ENCODE data around the gene ZNF770.

The ZNF770 gene

DNA sequence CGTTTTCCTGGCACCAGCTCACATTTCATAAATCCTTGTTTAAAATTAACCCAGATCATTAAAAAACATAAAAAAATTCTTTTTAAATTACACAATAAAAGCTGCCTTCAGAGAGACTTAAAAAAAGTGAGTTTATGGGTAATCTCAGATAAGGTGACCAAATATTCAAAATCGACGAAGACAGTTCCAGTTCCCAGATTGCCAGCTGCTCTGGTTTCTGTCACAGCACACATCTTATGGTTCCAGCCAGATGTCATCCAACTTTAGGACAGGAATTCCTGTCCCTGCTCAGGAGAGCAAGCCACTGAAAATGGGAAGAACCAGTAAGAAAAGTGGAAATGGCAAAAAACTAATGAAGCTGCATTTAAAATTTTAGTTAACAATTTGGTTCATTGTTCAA is 15.8 kb upstream of the ZNF770 start:
- Histone ChIP-seq H3K9me3 (ENCODE audit: severe bottlenecking) (no peaks in the 10 kb centered on the region), H3K4me3 (ENCODE audit: severe bottlenecking) (no peak overlapping the region), H3K4me1 (ENCODE audit: insufficient read depth, poor library complexity, severe bottlenecking) (peaks cover 5% of the 10 kb centered on the region), H3K36me3 (ENCODE audit: low read depth) (no peaks in the 10 kb centered on the region), H3K27me3 (ENCODE audit: insufficient read depth, poor library complexity, severe bottlenecking) (no peaks in the 10 kb centered on the region), H3K27ac (ENCODE audit: poor library complexity, severe bottlenecking) (no peak overlapping the region)
- TF ChIP-seq, protein P1, sequence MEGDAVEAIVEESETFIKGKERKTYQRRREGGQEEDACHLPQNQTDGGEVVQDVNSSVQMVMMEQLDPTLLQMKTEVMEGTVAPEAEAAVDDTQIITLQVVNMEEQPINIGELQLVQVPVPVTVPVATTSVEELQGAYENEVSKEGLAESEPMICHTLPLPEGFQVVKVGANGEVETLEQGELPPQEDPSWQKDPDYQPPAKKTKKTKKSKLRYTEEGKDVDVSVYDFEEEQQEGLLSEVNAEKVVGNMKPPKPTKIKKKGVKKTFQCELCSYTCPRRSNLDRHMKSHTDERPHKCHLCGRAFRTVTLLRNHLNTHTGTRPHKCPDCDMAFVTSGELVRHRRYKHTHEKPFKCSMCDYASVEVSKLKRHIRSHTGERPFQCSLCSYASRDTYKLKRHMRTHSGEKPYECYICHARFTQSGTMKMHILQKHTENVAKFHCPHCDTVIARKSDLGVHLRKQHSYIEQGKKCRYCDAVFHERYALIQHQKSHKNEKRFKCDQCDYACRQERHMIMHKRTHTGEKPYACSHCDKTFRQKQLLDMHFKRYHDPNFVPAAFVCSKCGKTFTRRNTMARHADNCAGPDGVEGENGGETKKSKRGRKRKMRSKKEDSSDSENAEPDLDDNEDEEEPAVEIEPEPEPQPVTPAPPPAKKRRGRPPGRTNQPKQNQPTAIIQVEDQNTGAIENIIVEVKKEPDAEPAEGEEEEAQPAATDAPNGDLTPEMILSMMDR (IDR thresholded peaks at IDR 0.05; ENCODE audit: poor library complexity, severe bottlenecking) = no peak
- DNase-seq (ENCODE audit: low spot score) (no peak), ATAC-seq (ENCODE audit: low read depth) (no peak)

DNA sequence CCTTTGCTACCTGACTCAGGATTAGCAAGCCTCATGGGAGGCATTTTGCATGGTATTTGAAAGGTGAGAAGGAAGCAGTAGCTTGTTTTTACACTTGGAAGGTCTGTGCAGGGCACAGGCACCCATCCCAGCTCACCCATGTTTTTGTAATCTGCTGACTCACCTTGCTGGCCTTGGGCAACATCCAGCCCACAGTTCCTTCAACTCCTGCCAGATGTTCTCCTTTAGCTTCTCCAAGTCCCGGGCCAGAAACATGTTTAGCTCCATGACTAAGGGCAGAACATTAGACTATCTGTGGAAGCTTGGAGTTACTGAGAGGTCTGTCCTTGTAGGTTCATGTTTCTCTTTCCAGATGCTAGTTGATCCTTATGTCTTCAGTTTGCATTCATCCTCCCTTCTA is 12.4 kb upstream of the ZNF770 start:
- Histone ChIP-seq H3K36me3 (ENCODE audit: low read depth) (no peaks in the 10 kb centered on the region), H3K4me3 (ENCODE audit: severe bottlenecking) (no peak overlapping the region), H3K4me1 (ENCODE audit: insufficient read depth, poor library complexity, severe bottlenecking) (peaks cover 5% of the 10 kb centered on the region), H3K27me3 (ENCODE audit: insufficient read depth, poor library complexity, severe bottlenecking) (no peaks in the 10 kb centered on the region), H3K27ac (ENCODE audit: poor library complexity, severe bottlenecking) (peak overlapping the region; percentile 66), H3K9me3 (ENCODE audit: severe bottlenecking) (no peaks in the 10 kb centered on the region)
- ATAC-seq (ENCODE audit: low read depth) (peak; percentile 98), DNase-seq (ENCODE audit: low spot score) (peak; percentile 94)
- TF ChIP-seq, protein P1 (IDR thresholded peaks at IDR 0.05; ENCODE audit: poor library complexity, severe bottlenecking) = no peak

DNA sequence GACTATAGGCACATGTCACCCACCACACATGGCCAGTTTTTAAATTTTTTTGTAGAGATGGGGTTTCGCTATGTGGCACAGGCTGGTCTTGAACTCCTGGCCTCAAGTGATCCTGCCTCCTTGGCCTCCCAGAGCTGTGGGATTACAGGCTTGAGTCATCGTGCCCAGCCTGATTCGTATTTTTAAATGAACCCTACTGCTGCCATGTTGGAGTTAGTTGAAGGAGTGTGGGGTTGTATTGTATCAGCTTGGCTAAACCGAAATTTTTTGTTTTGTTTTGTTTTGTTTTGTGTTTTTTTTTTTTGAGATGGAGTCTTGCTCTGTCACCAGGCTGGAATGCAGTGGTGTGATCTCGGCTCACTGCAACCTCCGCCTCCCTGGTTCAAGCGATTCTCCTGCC is 11.8 kb upstream of the ZNF770 start:
- Histone ChIP-seq H3K4me3 (ENCODE audit: severe bottlenecking) (no peak overlapping the region), H3K4me1 (ENCODE audit: insufficient read depth, poor library complexity, severe bottlenecking) (peaks cover 7% of the 10 kb centered on the region), H3K27ac (ENCODE audit: poor library complexity, severe bottlenecking) (peak overlapping the region; percentile 66), H3K9me3 (ENCODE audit: severe bottlenecking) (no peaks in the 10 kb centered on the region), H3K36me3 (ENCODE audit: low read depth) (no peaks in the 10 kb centered on the region), H3K27me3 (ENCODE audit: insufficient read depth, poor library complexity, severe bottlenecking) (no peaks in the 10 kb centered on the region)
- DNase-seq (ENCODE audit: low spot score) = no peak
- ATAC-seq (ENCODE audit: low read depth) = no peak
- TF ChIP-seq, protein P1 (IDR thresholded peaks at IDR 0.05; ENCODE audit: poor library complexity, severe bottlenecking) = no peak

DNA sequence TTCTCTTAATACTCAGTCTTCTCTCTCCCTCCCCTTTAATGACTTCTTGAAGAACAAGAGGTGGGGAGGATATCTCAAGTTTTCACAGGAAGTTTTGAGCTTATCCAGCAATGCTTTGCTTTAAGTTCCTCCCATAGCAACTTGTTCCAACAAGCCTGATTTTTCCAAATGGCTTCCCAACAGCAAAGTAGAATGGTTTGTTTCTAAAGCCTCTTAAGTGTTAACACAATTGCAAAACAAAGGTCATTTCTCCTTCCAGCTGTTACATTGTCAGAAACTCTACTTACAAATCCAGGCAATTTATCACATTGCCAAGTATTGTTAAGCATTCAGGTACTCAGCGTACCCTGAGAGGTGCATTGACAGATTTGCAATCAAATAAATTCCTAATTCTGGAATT is 6.8 kb upstream of the ZNF770 start:
- ATAC-seq (ENCODE audit: low read depth) (peak; percentile 26; the same call in 1 of the 3 replicates), DNase-seq (ENCODE audit: low spot score) (no peak)
- Histone ChIP-seq H3K9me3 (ENCODE audit: severe bottlenecking) (no peaks in the 10 kb centered on the region), H3K36me3 (ENCODE audit: low read depth) (no peaks in the 10 kb centered on the region), H3K4me3 (ENCODE audit: severe bottlenecking) (no peak overlapping the region), H3K27me3 (ENCODE audit: insufficient read depth, poor library complexity, severe bottlenecking) (no peaks in the 10 kb centered on the region), H3K27ac (ENCODE audit: poor library complexity, severe bottlenecking) (peak overlapping the region; percentile 2), H3K4me1 (ENCODE audit: insufficient read depth, poor library complexity, severe bottlenecking) (peaks cover 24% of the 10 kb centered on the region)
- TF ChIP-seq, protein P1 (IDR thresholded peaks at IDR 0.05; ENCODE audit: poor library complexity, severe bottlenecking) = no peak

DNA sequence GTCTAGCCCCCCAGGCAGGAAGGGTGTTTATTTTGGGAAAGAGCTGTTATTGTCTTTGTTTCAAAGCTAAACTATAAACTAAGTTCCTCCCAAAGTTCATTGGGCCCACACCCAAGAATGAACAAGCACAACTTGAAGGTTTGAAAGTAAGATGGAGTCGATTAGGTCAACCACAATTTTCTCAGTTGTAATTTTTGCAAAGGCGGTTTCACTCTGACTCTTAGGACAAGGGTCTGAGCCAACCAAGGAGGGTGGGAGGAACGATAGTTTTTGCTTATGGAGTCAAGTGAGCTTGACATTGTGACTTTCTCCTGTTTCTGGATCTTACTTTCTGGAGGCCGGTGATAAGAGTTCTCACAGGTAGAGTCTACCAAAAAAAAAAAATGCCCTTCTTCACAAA is 5.8 kb upstream of the ZNF770 start:
- no peak for ATAC-seq (ENCODE audit: low read depth)
- Histone ChIP-seq H3K36me3 (ENCODE audit: low read depth) (no peaks in the 10 kb centered on the region), H3K9me3 (ENCODE audit: severe bottlenecking) (no peaks in the 10 kb centered on the region), H3K27ac (ENCODE audit: poor library complexity, severe bottlenecking) (no peak overlapping the region), H3K4me1 (ENCODE audit: insufficient read depth, poor library complexity, severe bottlenecking) (peaks cover 29% of the 10 kb centered on the region), H3K27me3 (ENCODE audit: insufficient read depth, poor library complexity, severe bottlenecking) (no peaks in the 10 kb centered on the region), H3K4me3 (ENCODE audit: severe bottlenecking) (no peak overlapping the region)
- TF ChIP-seq, protein P1 (IDR thresholded peaks at IDR 0.05; ENCODE audit: poor library complexity, severe bottlenecking) = no peak
- no peak for DNase-seq (ENCODE audit: low spot score)
